Ishikawa (cell line): Measurements from ENCODE around the gene ADAMTSL1.

Experiments used
- CEBPB ChIP-seq: IDR thresholded peaks from 2 replicates; pipeline ENCODE4 v1.6.1; 2012
- CREB1 ChIP-seq: IDR thresholded peaks from 2 replicates; pipeline ENCODE4 v1.6.1; 2012; ENCODE audit warnings: low read depth
- EGR1 ChIP-seq: IDR thresholded peaks from 2 replicates; pipeline ENCODE4 v1.6.1; 2012
- EP300 ChIP-seq: IDR thresholded peaks from 2 replicates; pipeline ENCODE4 v1.6.1; 2012; ENCODE audit warnings: borderline replicate concordance
- FOXM1 ChIP-seq: IDR thresholded peaks from 2 replicates; pipeline ENCODE4 v1.6.1; 2012; ENCODE audit warnings: low read depth, borderline replicate concordance
- NFIC ChIP-seq: IDR thresholded peaks from 2 replicates; pipeline ENCODE4 v1.6.1; 2012
- RAD21 ChIP-seq: IDR thresholded peaks from 2 replicates; pipeline ENCODE4 v1.6.1; 2012; ENCODE audit warnings: low read depth
- REST ChIP-seq: IDR thresholded peaks from 2 replicates; pipeline ENCODE4 v1.6.1; 2012; ENCODE audit warnings: low read depth, mild to moderate bottlenecking
- TAF1 ChIP-seq: IDR thresholded peaks from 2 replicates; pipeline ENCODE4 v1.6.1; 2012; ENCODE audit warnings: low read depth, mild to moderate bottlenecking
- TCF12 ChIP-seq: IDR thresholded peaks from 2 replicates; pipeline ENCODE4 v1.6.1; 2012; ENCODE audit warnings: low read depth
- YY1 ChIP-seq: IDR thresholded peaks from 2 replicates; pipeline ENCODE4 v1.6.1; 2012; ENCODE audit warnings: low read depth
- ZBTB7A ChIP-seq: IDR thresholded peaks from 2 replicates; pipeline ENCODE4 v1.6.1; 2012; ENCODE audit warnings: low read depth
- TF ChIP-seq, protein P1 (sequence below): IDR thresholded peaks from 2 replicates; pipeline ENCODE4 v1.6.1; 2012
- TF ChIP-seq, protein P2 (sequence below): IDR thresholded peaks from 2 replicates; pipeline ENCODE4 v1.6.1; 2012

DNA sequence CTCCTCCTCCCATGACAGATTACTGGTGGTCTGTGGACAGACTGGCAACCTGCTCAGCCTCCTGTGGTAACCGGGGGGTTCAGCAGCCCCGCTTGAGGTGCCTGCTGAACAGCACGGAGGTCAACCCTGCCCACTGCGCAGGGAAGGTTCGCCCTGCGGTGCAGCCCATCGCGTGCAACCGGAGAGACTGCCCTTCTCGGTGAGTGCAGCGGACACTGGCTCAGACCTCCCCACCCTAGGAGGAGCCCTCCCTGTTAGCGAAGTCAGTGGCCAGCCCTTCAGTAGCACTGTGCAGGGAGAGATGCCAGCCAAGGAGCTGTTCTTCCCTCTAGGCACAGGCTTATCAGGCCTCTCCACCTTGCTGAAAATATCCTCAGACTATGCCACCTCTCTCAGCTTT is 415.6 kb downstream of the ADAMTSL1 start:
- TF ChIP-seq CEBPB (no peak), CREB1 (no peak), ZBTB7A (no peak), REST (no peak), YY1 (no peak), EGR1 (no peak), NFIC (no peak), EP300 (no peak), RAD21 (no peak), TAF1 (no peak), TCF12 (no peak), FOXM1 (no peak)
- TF ChIP-seq, protein P1, sequence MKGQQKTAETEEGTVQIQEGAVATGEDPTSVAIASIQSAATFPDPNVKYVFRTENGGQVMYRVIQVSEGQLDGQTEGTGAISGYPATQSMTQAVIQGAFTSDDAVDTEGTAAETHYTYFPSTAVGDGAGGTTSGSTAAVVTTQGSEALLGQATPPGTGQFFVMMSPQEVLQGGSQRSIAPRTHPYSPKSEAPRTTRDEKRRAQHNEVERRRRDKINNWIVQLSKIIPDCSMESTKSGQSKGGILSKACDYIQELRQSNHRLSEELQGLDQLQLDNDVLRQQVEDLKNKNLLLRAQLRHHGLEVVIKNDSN: no peak
- TF ChIP-seq, protein P2, sequence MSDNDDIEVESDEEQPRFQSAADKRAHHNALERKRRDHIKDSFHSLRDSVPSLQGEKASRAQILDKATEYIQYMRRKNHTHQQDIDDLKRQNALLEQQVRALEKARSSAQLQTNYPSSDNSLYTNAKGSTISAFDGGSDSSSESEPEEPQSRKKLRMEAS: no peak
